Endothelial cell of hepatic sinusoid (primary cell): ENCODE data around the gene TNFRSF1A.
"Not testable (repeated sequence)": the region's sequence is repeated elsewhere in the genome, so short reads cannot be mapped to it uniquely, and the experiment has no call there.

ENCODE experiments used
- in situ Hi-C: cut with HindIII; loops from 2 replicates; pipeline ENCODE4 v1.10.0; 2017; ENCODE audit warnings: low sequenced_read_pairs

TNFRSF1A gene

GRCh38 chr12:6358881-6359280, 17.0 kb upstream of the TNFRSF1A start:
- in situ Hi-C loops, result no loop called here

- in situ Hi-C loops, result no loop called here
Observed at GRCh38 chr12:6356374-6356820, 14.5 kb upstream of the TNFRSF1A start.

- in situ Hi-C loops, result no loop called here
Observed at GRCh38 chr12:6355491-6356373, 13.9 kb upstream of the TNFRSF1A start.

- in situ Hi-C loops, result no loop called here
Observed at GRCh38 chr12:6354495-6355393, 12.9 kb upstream of the TNFRSF1A start.

GRCh38 chr12:6352193-6353173, 10.6 kb upstream of the TNFRSF1A start:
- in situ Hi-C loops, result no loop called here

- in situ Hi-C loops, result no loop called here
Observed at GRCh38 chr12:6351622-6352021, 9.7 kb upstream of the TNFRSF1A start.

GRCh38 chr12:6347367-6348338, 5.8 kb upstream of the TNFRSF1A start:
- in situ Hi-C loops, result no loop called here

- in situ Hi-C loops, result no loop called here
Observed at GRCh38 chr12:6346942-6347341, 5.1 kb upstream of the TNFRSF1A start.

- in situ Hi-C loops, result no loop called here
Observed at GRCh38 chr12:6346235-6346832, 4.5 kb upstream of the TNFRSF1A start.

GRCh38 chr12:6345319-6346091, 3.6 kb upstream of the TNFRSF1A start:
- in situ Hi-C loops, result no loop called here

GRCh38 chr12:6344101-6344660, 2.3 kb upstream of the TNFRSF1A start:
- in situ Hi-C loops, result not testable (repeated sequence)

- in situ Hi-C loops, result no loop called here
Observed at GRCh38 chr12:6343518-6343917, 1.6 kb upstream of the TNFRSF1A start.

- in situ Hi-C loops, result no loop called here
Observed at GRCh38 chr12:6342140-6342889, 439 bp upstream of the TNFRSF1A start.

GRCh38 chr12:6340745-6341416, 995 bp downstream of the TNFRSF1A start:
- in situ Hi-C loops, result no loop called here

- in situ Hi-C loops, result no loop called here
Observed at GRCh38 chr12:6340032-6340638, 1.7 kb downstream of the TNFRSF1A start.

- in situ Hi-C loops, result no loop called here
Observed at GRCh38 chr12:6338955-6339354, 2.9 kb downstream of the TNFRSF1A start.
